Measurements from ENCODE around the gene CLCN6.

Gene CLCN6

DNA sequence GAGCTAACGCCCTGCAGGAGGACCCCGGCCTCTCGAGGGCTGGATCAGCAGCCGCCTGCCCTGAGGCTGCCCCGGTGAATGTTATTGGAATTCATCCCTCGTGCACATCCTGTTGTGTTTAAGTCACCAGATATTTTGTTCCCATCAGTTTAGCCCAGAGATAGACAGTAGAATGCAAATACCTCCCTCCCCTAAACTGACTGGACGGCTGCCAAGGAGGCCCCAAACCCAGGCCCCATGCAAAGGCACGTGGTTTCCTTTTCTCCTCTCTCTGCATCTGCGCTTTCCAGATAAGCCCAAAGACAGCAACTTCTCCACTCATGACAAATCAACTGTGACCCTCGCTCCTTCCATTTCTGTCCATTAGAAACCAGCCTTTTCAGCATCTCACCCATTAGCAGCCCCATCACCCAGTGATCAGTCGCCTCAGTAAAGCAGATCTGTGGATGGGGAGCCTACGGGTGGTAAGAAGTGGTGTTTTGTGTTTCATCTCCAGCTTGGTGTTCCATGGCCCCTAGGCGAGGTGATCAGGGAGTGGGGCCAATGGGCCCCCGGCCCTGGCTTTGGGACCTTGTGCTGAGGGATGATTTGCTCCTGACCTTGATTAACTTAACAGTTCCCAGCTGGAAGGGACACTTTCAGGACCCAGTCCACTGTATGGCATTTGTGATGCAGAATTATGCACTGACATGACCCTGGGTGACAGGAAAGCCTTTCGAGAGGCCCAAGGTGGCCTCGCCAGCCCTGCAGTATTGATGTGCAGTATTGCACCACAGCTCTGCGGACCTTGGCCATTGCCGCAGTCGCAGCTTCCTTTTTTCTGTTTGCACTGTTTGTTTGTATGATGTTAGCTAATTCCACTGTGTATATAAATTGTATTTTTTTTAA, 36.4 kb downstream of the CLCN6 start:
- no peak overlapping the region for H3K4me3 Mint-ChIP-seq
- no peaks in the 10 kb centered on the region for H3K27me3 Mint-ChIP-seq (ENCODE audit: low read depth)
- H3K9me3 Mint-ChIP-seq, result no peaks in the 10 kb centered on the region
- peaks cover 62% of the 10 kb centered on the region for H3K36me3 Mint-ChIP-seq (ENCODE audit: low read depth)
- peak overlapping the region in 2 of 3 experiments; percentile 15 to 27 for H3K27ac Mint-ChIP-seq
- peaks cover 23% of the 10 kb centered on the region for H3K4me1 Mint-ChIP-seq
- TF ChIP-seq, protein P1, sequence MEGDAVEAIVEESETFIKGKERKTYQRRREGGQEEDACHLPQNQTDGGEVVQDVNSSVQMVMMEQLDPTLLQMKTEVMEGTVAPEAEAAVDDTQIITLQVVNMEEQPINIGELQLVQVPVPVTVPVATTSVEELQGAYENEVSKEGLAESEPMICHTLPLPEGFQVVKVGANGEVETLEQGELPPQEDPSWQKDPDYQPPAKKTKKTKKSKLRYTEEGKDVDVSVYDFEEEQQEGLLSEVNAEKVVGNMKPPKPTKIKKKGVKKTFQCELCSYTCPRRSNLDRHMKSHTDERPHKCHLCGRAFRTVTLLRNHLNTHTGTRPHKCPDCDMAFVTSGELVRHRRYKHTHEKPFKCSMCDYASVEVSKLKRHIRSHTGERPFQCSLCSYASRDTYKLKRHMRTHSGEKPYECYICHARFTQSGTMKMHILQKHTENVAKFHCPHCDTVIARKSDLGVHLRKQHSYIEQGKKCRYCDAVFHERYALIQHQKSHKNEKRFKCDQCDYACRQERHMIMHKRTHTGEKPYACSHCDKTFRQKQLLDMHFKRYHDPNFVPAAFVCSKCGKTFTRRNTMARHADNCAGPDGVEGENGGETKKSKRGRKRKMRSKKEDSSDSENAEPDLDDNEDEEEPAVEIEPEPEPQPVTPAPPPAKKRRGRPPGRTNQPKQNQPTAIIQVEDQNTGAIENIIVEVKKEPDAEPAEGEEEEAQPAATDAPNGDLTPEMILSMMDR (IDR thresholded peaks at IDR 0.05; ENCODE audit: unreplicated experiment in 3 of 3), result no peak

DNA sequence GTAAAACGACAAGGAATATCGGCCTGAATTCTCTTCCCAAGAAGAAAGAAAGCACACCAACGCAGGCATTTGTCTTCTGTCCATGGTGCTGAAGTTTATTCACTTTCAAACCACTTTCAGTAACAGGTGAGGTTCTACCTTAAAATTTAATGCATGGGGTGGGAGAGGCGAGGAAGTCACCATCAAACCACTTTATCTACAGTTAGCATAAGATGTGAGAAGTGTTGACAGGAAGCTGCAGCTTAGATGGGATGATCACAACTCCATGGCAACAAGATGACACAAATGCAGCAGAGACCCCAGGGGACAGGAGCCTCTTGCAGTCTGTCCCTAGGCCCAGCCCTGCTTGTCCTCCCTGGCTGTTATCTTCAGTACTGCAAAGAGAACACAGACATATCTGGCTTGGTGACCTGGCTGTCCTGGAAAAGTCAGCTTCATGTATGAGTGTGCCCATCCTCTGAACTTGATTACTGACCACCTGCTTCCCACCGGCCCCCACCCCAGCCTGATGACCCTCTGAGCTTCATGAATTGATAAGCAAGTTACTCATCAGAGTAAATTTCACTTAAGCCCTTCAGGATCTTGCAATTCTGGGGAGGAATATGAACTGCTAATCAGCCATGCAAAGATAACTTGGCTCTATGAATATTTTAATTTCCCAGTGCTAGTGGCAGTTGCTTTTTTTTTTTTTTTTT, 39.8 kb downstream of the CLCN6 start:
- no peaks in the 10 kb centered on the region for H3K27me3 Mint-ChIP-seq (ENCODE audit: low read depth)
- peaks cover 33% of the 10 kb centered on the region for H3K4me1 Mint-ChIP-seq
- no peaks in the 10 kb centered on the region for H3K9me3 Mint-ChIP-seq
- no peak overlapping the region for H3K27ac Mint-ChIP-seq
- H3K4me3 Mint-ChIP-seq, result no peak overlapping the region
- TF ChIP-seq, protein P1 (IDR thresholded peaks at IDR 0.05; ENCODE audit: unreplicated experiment in 3 of 3), result no peak
- H3K36me3 Mint-ChIP-seq (ENCODE audit: low read depth), result peaks cover 49% of the 10 kb centered on the region

DNA sequence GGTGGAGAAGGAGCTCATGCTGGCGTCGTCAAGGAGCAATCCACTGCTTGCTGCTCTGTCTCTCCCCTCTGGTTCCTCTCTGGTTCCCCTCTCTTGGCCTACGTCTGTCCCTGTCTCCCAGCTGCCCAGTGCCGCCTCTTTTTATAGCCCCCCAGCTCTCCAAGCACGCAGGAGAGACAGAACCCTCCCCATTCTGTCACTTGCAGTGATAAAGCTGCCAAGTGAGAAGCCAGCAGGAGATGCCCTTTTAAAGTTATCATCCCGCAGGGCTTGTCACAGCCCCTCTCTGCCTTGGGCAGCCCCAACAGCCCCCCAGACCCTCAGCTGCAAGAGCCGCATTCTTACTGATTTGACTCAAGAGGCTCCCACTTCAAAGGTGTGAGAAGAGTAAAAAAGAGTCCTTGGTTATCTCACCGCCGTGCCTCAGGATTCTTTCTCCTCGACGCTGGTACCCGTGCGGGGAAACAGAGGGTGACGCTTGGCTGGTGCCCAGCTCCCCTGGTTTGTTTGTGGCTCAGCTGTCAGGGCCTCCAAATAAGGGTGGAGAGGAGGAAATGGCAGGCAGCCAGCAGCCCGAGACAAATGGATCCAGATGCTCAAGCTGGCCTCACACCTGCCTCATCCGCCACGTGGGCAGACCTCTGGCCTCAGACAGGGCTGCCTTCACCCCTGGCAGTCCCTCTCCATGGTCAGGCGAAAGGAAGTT, 41.8 kb downstream of the CLCN6 start, which contains the start of gene NPPA:
NPPA (minus strand) TSS at position 117 of the 706 bp plus-strand sequence; CDS start at position 18, 99 bp downstream.
- TF ChIP-seq, protein P1 (IDR thresholded peaks at IDR 0.05; ENCODE audit: unreplicated experiment in 3 of 3), result no peak
- peaks cover 2% of the 10 kb centered on the region for H3K27me3 Mint-ChIP-seq (ENCODE audit: low read depth)
- H3K9me3 Mint-ChIP-seq, result no peaks in the 10 kb centered on the region
- H3K27ac Mint-ChIP-seq, result no peak within 1 kb of the TSS
- peaks cover 23% of the 10 kb centered on the region for H3K4me1 Mint-ChIP-seq
- H3K4me3 Mint-ChIP-seq, result no peak within 1 kb of the TSS
- peaks cover 32% of the 10 kb centered on the region for H3K36me3 Mint-ChIP-seq (ENCODE audit: low read depth)

DNA sequence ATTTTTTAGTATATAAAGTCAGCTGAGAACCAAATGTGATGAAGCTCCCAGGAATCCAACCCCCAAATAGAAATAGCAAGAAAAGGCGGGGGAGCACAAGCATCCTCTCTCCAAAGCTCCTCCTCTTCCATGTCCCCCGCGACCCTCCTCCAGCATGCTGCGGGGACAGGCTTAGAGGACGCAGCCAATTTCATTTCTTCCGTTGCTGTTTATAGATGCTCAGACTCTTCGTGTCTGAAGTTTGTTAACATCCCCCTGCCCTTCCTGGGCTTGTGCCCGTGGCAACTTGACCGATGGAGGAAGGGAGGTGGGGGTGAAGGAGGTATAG, 42.3 kb downstream of the CLCN6 start:
- Mint-ChIP-seq H3K27me3 (ENCODE audit: low read depth) (peaks cover 4% of the 10 kb centered on the region), H3K36me3 (ENCODE audit: low read depth) (peaks cover 28% of the 10 kb centered on the region), H3K27ac (no peak overlapping the region), H3K4me1 (peaks cover 23% of the 10 kb centered on the region), H3K9me3 (no peaks in the 10 kb centered on the region), H3K4me3 (no peak overlapping the region)
- TF ChIP-seq, protein P1 (IDR thresholded peaks at IDR 0.05; ENCODE audit: unreplicated experiment in 3 of 3), result no peak

DNA sequence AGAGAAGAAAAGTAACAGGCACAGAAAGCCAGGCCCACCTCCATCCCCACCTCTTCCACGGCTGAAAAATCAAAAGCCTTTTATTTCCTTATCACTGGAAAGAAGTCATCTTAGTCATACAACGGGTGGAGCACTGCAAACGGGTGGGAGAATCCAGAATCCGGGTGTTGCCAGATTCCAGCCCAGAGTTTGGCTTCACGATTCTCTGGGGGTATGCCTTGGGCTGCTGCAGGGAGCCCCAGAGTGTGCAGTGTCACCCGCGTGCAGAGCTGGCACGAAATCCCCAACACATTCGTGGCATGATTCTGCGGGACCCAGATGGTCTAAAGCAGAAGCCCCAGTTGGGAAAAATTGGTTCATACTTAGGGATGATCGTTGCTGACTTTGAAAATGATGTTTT, 44.2 kb downstream of the CLCN6 start:
- Mint-ChIP-seq H3K27ac (no peak overlapping the region), H3K27me3 (ENCODE audit: low read depth) (peaks cover 16% of the 10 kb centered on the region), H3K4me3 (no peak overlapping the region), H3K4me1 (peaks cover 23% of the 10 kb centered on the region), H3K9me3 (no peaks in the 10 kb centered on the region), H3K36me3 (ENCODE audit: low read depth) (peaks cover 16% of the 10 kb centered on the region)
- TF ChIP-seq, protein P1 (IDR thresholded peaks at IDR 0.05; ENCODE audit: unreplicated experiment in 3 of 3), result no peak
